HUES64 (cell line): ENCODE results near the gene SIT1.
A peak's percentile ranks its signal among the peaks of the same experiment; 100 is the strongest.
"Not testable (repeated sequence)": the region's sequence is repeated elsewhere in the genome, so short reads cannot be mapped to it uniquely, and the experiment has no call there.

Experiments used
- H3K27ac ChIP-seq: 2 replicates; pipeline ENCODE4 v1.7.0; 2013; ENCODE audit warnings: low read depth, low read length, inconsistent platforms
- H3K27me3 ChIP-seq: 2 replicates; pipeline ENCODE4 v1.6.1; 2013; ENCODE audit warnings: mild to moderate bottlenecking, low read length; ENCODE audit not compliant: insufficient read depth
- H3K36me3 ChIP-seq: 2 replicates; pipeline ENCODE4 v1.6.1; 2013; ENCODE audit warnings: mild to moderate bottlenecking, low read length; ENCODE audit not compliant: insufficient read depth
- H3K4me1 ChIP-seq: 2 replicates; pipeline ENCODE4 v1.6.1; 2013; ENCODE audit warnings: mild to moderate bottlenecking, low read length, moderate library complexity; ENCODE audit not compliant: insufficient read depth
- H3K4me3 ChIP-seq: 2 replicates; pipeline ENCODE4 v1.5.1; 2013; ENCODE audit warnings: mild to moderate bottlenecking, low read length, moderate library complexity
- H3K9ac ChIP-seq: 2 replicates; pipeline ENCODE4 v1.6.1; 2013; ENCODE audit warnings: mild to moderate bottlenecking, low read depth, low read length
- H3K9me3 ChIP-seq: 2 replicates; pipeline ENCODE4 v1.6.1; 2013; ENCODE audit warnings: low read depth, low read length; ENCODE audit not compliant: insufficient read depth
- WGBS: fragments of 150-250, 120-280 bp; methylation state at CpG from one replicate; pipeline ENCODE4 v1.1.7; 2013; ENCODE audit warnings: missing lambda C conversion rate; 5-methylcytosine and 5-hydroxymethylcytosine counted together

The SIT1 gene

GRCh38 chr9:35646533-35647265 is 4.0 kb downstream of the SIT1 start:
- Histone ChIP-seq H3K9ac (peak overlapping the region; percentile 58), H3K4me1 (peaks cover 16% of the 10 kb centered on the region), H3K27ac (no peak overlapping the region), H3K27me3 (0 out of 2 replicates have a peak, but pooled peaks cover 3% of the 10 kb centered on the region), H3K4me3 (peak overlapping the region; percentile 82), H3K9me3 (no peaks in the 10 kb centered on the region), H3K36me3 (no peaks in the 10 kb centered on the region)
- under 1% methylated on average over 58 of the region's 58 CpGs for WGBS

- under 1% methylated on average over 11 of the region's 11 CpGs for WGBS
- H3K27ac ChIP-seq = no peak overlapping the region
Measured at GRCh38 chr9:35646153-35646532, 4.6 kb downstream of the SIT1 start.

GRCh38 chr9:35645736-35646135 is 5.0 kb downstream of the SIT1 start:
- H3K9me3 ChIP-seq, H3K27me3 ChIP-seq, H3K36me3 ChIP-seq, H3K27ac ChIP-seq: not testable (repeated sequence)
- peak overlapping the region; percentile 82 for H3K4me3 ChIP-seq
- 0 out of 2 replicates have a peak overlapping the region, but pooled peaks have one; percentile 51 for H3K9ac ChIP-seq
- 33% methylated on average over 10 of the region's 10 CpGs for WGBS
- H3K4me1 ChIP-seq = peaks cover 10% of the 10 kb centered on the region

More at GRCh38 chr9:35646153-35646532, 4.6 kb downstream of the SIT1 start:
- Histone ChIP-seq H3K9ac (peak overlapping the region; percentile 51), H3K27me3 (0 out of 2 replicates have a peak, but pooled peaks cover 3% of the 10 kb centered on the region), H3K36me3 (no peaks in the 10 kb centered on the region), H3K4me3 (peak overlapping the region; percentile 82), H3K9me3 (no peaks in the 10 kb centered on the region), H3K4me1 (peaks cover 14% of the 10 kb centered on the region)

GRCh38 chr9:35643046-35643445 is 7.7 kb downstream of the SIT1 start:
- H3K27ac ChIP-seq = no peak overlapping the region
- 0 out of 2 replicates have a peak, but pooled peaks cover 3% of the 10 kb centered on the region for H3K27me3 ChIP-seq
- no peak overlapping the region for H3K4me3 ChIP-seq
- no peak overlapping the region for H3K9ac ChIP-seq
- H3K36me3 ChIP-seq = no peaks in the 10 kb centered on the region
- no peaks in the 10 kb centered on the region for H3K9me3 ChIP-seq
- H3K4me1 ChIP-seq = peaks cover 3% of the 10 kb centered on the region; the same call in 1 of the 2 replicates
- WGBS = 94% methylated on average over 12 of the region's 12 CpGs

- not testable (repeated sequence) for H3K36me3 ChIP-seq, H3K4me1 ChIP-seq, H3K9ac ChIP-seq, H3K4me3 ChIP-seq, H3K27me3 ChIP-seq, H3K9me3 ChIP-seq, H3K27ac ChIP-seq
- WGBS = 93% methylated on average over 3 of the region's 3 CpGs
Measured at GRCh38 chr9:35641478-35641877, 9.3 kb downstream of the SIT1 start.

GRCh38 chr9:35640431-35640830 is 10.3 kb downstream of the SIT1 start:
- H3K4me3 ChIP-seq, H3K27me3 ChIP-seq, H3K9ac ChIP-seq, H3K27ac ChIP-seq, H3K36me3 ChIP-seq, H3K9me3 ChIP-seq, H3K4me1 ChIP-seq: not testable (repeated sequence)
- 93% methylated on average over 15 of the region's 15 CpGs for WGBS

- no peaks in the 10 kb centered on the region for H3K27me3 ChIP-seq
- H3K9me3 ChIP-seq = no peaks in the 10 kb centered on the region
- H3K27ac ChIP-seq = no peak overlapping the region
- H3K4me3 ChIP-seq = no peak overlapping the region
- WGBS = 100% methylated on average over 1 of the region's 1 CpG
- no peaks in the 10 kb centered on the region for H3K4me1 ChIP-seq
- H3K36me3 ChIP-seq = no peaks in the 10 kb centered on the region
- H3K9ac ChIP-seq = no peak overlapping the region
Measured at GRCh38 chr9:35639631-35640030, 11.1 kb downstream of the SIT1 start.

GRCh38 chr9:35639225-35639624 is 11.5 kb downstream of the SIT1 start:
- H3K9ac ChIP-seq, H3K4me1 ChIP-seq: not testable (repeated sequence)

GRCh38 chr9:35638751-35639150 is 12.0 kb downstream of the SIT1 start:
- WGBS = 86% methylated on average over 5 of the region's 8 CpGs
- not testable (repeated sequence) for H3K4me1 ChIP-seq

More at GRCh38 chr9:35639225-35639624, 11.5 kb downstream of the SIT1 start:
- not testable (repeated sequence) for H3K9me3 ChIP-seq, H3K27me3 ChIP-seq, H3K36me3 ChIP-seq, H3K4me3 ChIP-seq, H3K27ac ChIP-seq
- 100% methylated on average over 1 of the region's 1 CpG for WGBS

GRCh38 chr9:35637427-35637955 is 13.2 kb downstream of the SIT1 start:
- H3K27ac ChIP-seq, H3K36me3 ChIP-seq, H3K9ac ChIP-seq, H3K4me3 ChIP-seq, H3K27me3 ChIP-seq, H3K9me3 ChIP-seq, H3K4me1 ChIP-seq: not testable (repeated sequence)
- 95% methylated on average over 9 of the region's 9 CpGs for WGBS

More at GRCh38 chr9:35638751-35639150, 12.0 kb downstream of the SIT1 start:
- H3K27ac ChIP-seq, H3K36me3 ChIP-seq, H3K4me3 ChIP-seq, H3K9ac ChIP-seq, H3K27me3 ChIP-seq, H3K9me3 ChIP-seq: not testable (repeated sequence)

- H3K9ac ChIP-seq, H3K4me1 ChIP-seq: not testable (repeated sequence)
Measured at GRCh38 chr9:35636877-35637246, 13.9 kb downstream of the SIT1 start.

More at GRCh38 chr9:35636877-35637246, 13.9 kb downstream of the SIT1 start:
- H3K4me3 ChIP-seq, H3K9me3 ChIP-seq, H3K36me3 ChIP-seq, H3K27ac ChIP-seq, H3K27me3 ChIP-seq: not testable (repeated sequence)
- 97% methylated on average over 6 of the region's 6 CpGs for WGBS
